C4-2B (cell line): ENCODE data around the gene FAP.

Experiments
- H3K27ac ChIP-seq: fragments of 450-650 bp; 2 replicates; pipeline ENCODE4 v1.5.1; 2017
- CTCF ChIP-seq: fragments of 450-650 bp; conservative IDR thresholded peaks from 2 replicates; pipeline ENCODE4 v1.5.1; 2017; ENCODE audit warnings: mild to moderate bottlenecking
- ZFX ChIP-seq: fragments of 450-650 bp; IDR thresholded peaks from 2 replicates; pipeline ENCODE4 v1.6.1; 2017

Gene FAP

GRCh38 chr2:162155093-162155492 lies 88.2 kb downstream of the FAP start:
- TF ChIP-seq CTCF: peak; percentile 40
- TF ChIP-seq ZFX: no peak

DNA sequence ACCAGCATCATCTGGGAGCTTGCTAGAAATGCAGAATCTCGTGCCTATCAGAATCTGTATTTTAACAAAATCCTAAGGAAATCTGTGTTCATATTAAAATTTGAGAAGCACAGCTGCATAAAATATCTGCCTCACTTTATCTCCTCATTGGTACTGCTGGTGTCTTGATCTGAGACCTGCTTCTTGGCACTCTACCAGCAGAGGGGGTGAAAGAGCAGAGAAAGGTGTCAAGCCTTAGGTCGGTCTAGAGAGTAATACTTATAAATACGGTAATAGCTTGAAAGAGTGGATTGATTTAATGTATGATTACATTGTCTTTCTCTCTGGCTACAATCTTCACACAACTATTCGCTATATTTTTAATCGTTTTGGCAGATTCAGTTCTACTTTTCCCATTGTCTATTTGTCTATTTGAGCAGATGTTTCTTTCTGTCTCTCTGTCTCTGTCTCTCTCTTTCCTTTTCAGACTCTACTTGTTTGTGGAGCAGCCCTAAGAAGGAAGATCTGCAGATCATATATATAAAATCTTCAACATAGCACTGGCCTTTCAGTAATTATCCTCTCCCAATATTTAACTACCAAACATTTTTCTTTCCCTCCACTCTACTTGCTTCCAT lies 89.5 kb downstream of the FAP start:
- TF ChIP-seq ZFX (no peak), CTCF (peak; percentile 69)
- H3K27ac ChIP-seq: no peak overlapping the region

More at GRCh38 chr2:162155093-162155492, 88.2 kb downstream of the FAP start:
- H3K27ac ChIP-seq: no peak overlapping the region

DNA sequence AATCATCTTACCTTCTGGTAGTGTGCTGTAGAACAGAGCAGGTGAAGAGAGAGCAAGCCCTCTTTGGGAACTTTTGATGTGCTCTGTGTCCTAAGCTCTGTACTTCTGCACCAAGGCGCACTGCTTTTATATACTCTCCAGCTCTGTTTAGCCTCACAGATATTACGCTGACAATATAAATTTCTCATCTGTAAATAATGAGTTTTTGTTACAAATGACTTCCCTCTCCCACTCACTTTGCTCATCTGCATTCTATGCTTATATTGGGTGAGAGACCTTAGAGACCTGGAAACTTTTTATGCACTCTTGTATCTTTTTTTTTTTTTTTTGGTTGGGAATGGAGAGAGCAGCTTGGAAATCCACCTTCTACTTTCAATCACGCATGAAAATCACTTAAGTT lies 91.1 kb downstream of the FAP start, which contains the start of gene GCG:
Gene GCG (minus strand): TSS at position 101 of the 400 bp plus-strand sequence. CDS start 3,069 bp downstream, outside the sequence.
- no peak within 1 kb of the TSS for H3K27ac ChIP-seq
- TF ChIP-seq ZFX (no peak), CTCF (no peak)

DNA sequence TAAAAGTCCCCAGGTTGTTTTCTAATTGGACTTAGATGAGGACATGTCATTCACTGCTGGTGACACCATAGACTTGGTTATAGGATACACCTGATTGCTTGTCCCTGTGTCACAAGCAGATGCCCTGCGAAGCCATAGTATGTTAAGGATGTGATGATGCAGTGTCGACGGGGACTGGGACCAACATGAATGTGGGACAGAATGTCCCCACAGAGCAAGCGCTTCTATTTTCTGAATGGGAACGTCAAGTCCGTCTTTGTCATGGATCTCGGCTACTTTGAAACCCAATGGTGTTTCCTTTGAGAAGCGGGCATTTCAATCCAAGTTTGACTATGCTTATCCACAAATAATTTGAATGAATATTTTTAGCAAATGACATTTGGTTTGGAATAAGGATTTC lies 93.3 kb downstream of the FAP start:
- TF ChIP-seq CTCF: no peak
- no peak for TF ChIP-seq ZFX
- no peak overlapping the region for H3K27ac ChIP-seq

DNA sequence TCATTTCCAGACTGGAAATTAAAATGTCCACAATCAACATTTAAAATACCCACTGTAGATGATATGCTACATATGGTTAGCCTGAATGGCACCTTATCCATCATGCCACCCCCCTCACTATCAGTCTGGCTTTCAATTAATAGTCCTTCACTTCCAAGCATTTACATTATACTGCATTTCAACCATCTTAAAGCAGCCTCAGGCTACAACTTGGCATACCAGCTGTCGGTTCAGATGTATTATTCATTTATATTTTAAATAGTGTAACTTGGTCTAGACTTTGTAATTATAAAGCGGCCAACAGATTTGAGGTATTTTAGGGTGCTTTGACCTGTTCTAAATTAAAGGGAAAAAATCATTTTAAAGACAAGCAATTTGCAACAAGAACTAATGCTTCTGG lies 93.8 kb downstream of the FAP start:
- TF ChIP-seq CTCF (no peak), ZFX (no peak)
- no peak overlapping the region for H3K27ac ChIP-seq

GRCh38 chr2:162148956-162149355 lies 94.3 kb downstream of the FAP start:
- H3K27ac ChIP-seq: no peak overlapping the region
- TF ChIP-seq ZFX (no peak), CTCF (no peak)

DNA sequence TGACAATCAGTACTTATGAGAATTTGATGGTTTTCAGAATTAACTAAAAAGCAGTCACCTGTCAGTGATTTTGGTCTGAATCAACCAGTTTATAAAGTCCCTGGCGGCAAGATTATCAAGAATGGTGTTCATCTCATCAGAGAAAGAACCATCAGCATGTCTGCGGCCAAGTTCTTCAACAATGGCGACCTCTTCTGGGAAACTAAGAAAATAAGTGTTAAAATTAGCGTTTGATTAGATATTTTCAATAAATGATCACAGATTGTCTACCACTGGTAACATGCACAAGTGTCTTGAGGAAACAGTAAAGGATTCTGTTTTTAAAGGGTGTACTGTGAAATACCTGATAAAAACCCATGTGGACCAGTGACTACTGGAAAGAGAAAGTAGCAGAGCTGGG lies 99.3 kb downstream of the FAP start:
- no peak overlapping the region for H3K27ac ChIP-seq

More for the DNA sequence above, 99.3 kb downstream of the FAP start:
- TF ChIP-seq ZFX (no peak), CTCF (peak; percentile 30)
